AG09319 (cell line): ENCODE results near the gene P4HTM.

Source experiments
- DNase-seq: peaks from one replicate; pipeline ENCODE4 v3.0.0-alpha.2; 2010; ENCODE audit warnings: low read depth; ENCODE audit errors: extremely low read depth
- TF ChIP-seq, protein P1 (sequence below): IDR thresholded peaks from 2 replicates; pipeline ENCODE4 v1.5.1; 2011; ENCODE audit warnings: low read depth, mild to moderate bottlenecking, inconsistent platforms, low read length, moderate library complexity

P4HTM gene

DNA sequence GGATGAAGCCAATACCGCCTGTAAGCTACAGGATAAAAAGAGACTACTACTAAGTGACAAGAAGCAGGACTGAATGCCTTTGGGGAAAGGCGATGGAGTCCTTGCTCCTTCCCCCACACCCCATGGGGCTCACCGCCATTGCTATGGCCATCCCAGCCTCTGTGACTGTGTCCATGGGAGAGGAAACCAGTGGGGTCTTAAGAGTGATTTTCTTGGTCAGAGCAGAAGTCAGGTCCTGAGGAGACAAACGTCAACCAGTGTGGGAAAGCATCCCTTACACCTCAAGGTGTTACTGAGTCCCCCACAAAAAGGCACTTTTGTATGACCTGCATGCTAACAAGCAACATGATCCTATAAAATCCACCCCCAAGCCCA, 38.2 kb downstream of the P4HTM start:
- TF ChIP-seq, protein P1, sequence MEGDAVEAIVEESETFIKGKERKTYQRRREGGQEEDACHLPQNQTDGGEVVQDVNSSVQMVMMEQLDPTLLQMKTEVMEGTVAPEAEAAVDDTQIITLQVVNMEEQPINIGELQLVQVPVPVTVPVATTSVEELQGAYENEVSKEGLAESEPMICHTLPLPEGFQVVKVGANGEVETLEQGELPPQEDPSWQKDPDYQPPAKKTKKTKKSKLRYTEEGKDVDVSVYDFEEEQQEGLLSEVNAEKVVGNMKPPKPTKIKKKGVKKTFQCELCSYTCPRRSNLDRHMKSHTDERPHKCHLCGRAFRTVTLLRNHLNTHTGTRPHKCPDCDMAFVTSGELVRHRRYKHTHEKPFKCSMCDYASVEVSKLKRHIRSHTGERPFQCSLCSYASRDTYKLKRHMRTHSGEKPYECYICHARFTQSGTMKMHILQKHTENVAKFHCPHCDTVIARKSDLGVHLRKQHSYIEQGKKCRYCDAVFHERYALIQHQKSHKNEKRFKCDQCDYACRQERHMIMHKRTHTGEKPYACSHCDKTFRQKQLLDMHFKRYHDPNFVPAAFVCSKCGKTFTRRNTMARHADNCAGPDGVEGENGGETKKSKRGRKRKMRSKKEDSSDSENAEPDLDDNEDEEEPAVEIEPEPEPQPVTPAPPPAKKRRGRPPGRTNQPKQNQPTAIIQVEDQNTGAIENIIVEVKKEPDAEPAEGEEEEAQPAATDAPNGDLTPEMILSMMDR = no peak
- no peak for DNase-seq

- TF ChIP-seq, protein P1 = peak; percentile 6
- peak; percentile 81 for DNase-seq
Observed at GRCh38 chr3:49028673-49029562, 38.9 kb downstream of the P4HTM start, which contains the start of gene IMPDH2. IMPDH2 (minus strand) TSS chr3:49029398; CDS start chr3:49029350, 48 bp downstream.

DNA sequence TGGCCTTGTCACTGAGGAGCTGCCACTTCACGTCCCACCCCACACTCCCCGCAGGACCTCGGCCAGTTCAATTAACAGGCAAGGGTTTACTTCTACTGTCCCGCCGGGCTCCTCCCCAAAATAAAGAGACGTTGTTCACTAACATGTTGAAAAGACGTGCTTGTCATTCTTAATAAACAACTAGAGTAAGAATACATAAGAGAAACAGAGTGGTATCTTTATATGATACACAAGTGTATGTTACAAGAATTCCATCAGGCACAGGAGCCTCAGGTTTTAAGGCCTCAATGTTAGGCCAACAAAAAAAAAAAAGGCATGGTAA, 39.5 kb downstream of the P4HTM start:
- TF ChIP-seq, protein P1 = no peak
- DNase-seq = no peak

- TF ChIP-seq, protein P1 = no peak
Observed at GRCh38 chr3:49030321-49030720, 40.3 kb downstream of the P4HTM start.

DNA sequence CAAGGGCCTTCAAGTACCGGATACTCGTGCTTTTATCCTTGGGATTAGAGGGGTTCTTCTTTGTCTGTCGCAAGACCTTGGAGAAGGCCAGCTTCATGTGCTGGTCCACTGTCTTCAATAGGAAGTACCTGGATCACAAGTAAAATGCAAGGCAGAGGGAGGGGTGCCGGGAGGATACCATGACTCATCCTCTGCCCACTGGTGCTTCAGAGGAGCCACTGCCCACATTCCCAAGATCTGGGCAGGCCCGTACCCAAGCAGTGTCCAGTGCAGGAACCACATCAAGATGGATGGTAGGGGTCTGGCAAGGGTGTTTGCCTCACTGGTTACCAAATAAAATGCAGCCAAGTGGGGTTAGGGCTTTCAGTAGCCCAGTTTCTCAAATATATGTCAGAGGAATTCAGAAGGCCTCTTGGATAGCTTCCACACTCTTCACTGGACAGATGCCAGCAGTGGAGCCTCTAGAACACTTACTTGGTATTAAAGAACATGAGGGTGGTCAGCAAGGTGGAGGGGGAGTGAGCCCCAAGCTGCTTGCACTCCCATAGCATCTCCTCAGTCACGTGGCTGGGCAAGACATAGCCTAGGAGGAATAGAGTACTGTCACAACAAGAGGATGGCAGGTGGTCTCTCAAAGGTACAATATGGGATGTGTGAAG, 42.7 kb downstream of the P4HTM start:
- TF ChIP-seq, protein P1 = no peak
- no peak for DNase-seq

More at GRCh38 chr3:49030321-49030720, 40.3 kb downstream of the P4HTM start:
- no peak for DNase-seq

DNA sequence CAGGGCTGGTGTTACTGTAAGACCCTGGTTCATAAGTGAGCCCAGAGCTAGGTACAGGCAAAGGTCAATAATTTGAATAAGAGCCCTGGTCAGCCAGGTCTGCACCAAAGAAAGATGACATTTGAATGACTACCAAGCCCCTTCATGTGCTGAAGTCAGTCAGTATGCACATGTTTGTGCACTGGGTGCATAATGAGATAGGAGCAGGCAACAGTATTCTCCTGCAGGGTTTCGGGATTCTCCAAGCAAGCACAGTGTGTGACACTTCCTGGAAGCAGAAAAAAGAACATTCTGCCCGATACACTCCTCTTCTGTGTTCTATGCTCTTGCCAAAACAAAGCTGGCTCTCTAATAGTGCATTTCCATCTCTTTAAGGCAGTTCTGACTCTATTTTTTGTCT, 44.6 kb downstream of the P4HTM start:
- no peak for DNase-seq
- TF ChIP-seq, protein P1 = no peak

GRCh38 chr3:49035281-49035680, 45.2 kb downstream of the P4HTM start:
- no peak for DNase-seq
- TF ChIP-seq, protein P1 = no peak
